Ishikawa (cell line): ENCODE results near the gene MEGF11.

ENCODE experiments used
- CEBPB ChIP-seq: IDR thresholded peaks from 2 replicates; pipeline ENCODE4 v1.6.1; 2012
- CREB1 ChIP-seq: IDR thresholded peaks from 2 replicates; pipeline ENCODE4 v1.6.1; 2012; ENCODE audit warnings: low read depth
- EGR1 ChIP-seq: IDR thresholded peaks from 2 replicates; pipeline ENCODE4 v1.6.1; 2012
- EP300 ChIP-seq: IDR thresholded peaks from 2 replicates; pipeline ENCODE4 v1.6.1; 2012; ENCODE audit warnings: borderline replicate concordance
- FOXM1 ChIP-seq: IDR thresholded peaks from 2 replicates; pipeline ENCODE4 v1.6.1; 2012; ENCODE audit warnings: low read depth, borderline replicate concordance
- MAX ChIP-seq: IDR thresholded peaks from 2 replicates; pipeline ENCODE4 v1.6.1; 2012
- NFIC ChIP-seq: IDR thresholded peaks from 2 replicates; pipeline ENCODE4 v1.6.1; 2012
- RAD21 ChIP-seq: IDR thresholded peaks from 2 replicates; pipeline ENCODE4 v1.6.1; 2012; ENCODE audit warnings: low read depth
- REST ChIP-seq: IDR thresholded peaks from 2 replicates; pipeline ENCODE4 v1.6.1; 2012; ENCODE audit warnings: low read depth, mild to moderate bottlenecking
- TCF12 ChIP-seq: IDR thresholded peaks from 2 replicates; pipeline ENCODE4 v1.6.1; 2012; ENCODE audit warnings: low read depth
- TEAD4 ChIP-seq: IDR thresholded peaks from 2 replicates; pipeline ENCODE4 v1.6.1; 2012
- YY1 ChIP-seq: IDR thresholded peaks from 2 replicates; pipeline ENCODE4 v1.6.1; 2012; ENCODE audit warnings: low read depth
- ZBTB7A ChIP-seq: IDR thresholded peaks from 2 replicates; pipeline ENCODE4 v1.6.1; 2012; ENCODE audit warnings: low read depth

DNA sequence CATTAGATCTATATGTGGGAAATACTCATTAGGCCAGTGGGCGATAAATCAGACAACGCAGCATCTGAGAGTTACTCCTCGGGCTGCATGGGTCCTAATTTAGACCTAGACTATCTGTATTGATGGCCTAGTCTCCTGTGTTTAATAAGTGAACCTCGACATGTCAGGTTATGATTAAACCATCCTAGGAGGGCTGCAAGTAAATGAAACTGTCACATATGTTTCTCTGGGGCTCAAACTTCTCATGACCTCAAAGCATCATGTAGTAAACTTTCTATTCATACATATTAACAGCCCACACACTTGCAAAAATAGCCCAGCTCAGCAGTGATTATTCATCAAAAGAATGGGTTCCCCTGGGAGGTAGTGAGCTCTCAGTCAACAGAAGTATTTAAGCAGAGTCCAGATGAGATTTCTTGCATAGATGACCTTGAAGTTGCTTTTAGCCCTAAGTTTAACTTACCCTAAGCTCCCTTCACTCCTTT, 332.7 kb downstream of the MEGF11 start:
- TF ChIP-seq EGR1 (no peak), MAX (no peak), RAD21 (no peak), NFIC (no peak), EP300 (no peak), TEAD4 (no peak), REST (no peak), TCF12 (no peak), ZBTB7A (no peak), CREB1 (no peak), YY1 (no peak), CEBPB (no peak), FOXM1 (no peak)
